DND-41 (cell line): ENCODE data around the gene FOXP4.

Experiments
- CTCF ChIP-seq: IDR thresholded peaks from 2 replicates; pipeline ENCODE4 v1.5.1; 2012; ENCODE audit warnings: borderline replicate concordance, low read length, moderate library complexity, mild to moderate bottlenecking; ENCODE audit not compliant: poor library complexity, severe bottlenecking; ENCODE audit errors: extremely low read depth
- EZH2 ChIP-seq: IDR thresholded peaks from 3 replicates; pipeline ENCODE4 v1.6.1; 2012; ENCODE audit warnings: borderline replicate concordance, low read depth, mild to moderate bottlenecking, moderate library complexity, low read length, inconsistent platforms; ENCODE audit not compliant: severe bottlenecking

- TF ChIP-seq CTCF = no peak
- TF ChIP-seq EZH2 = no peak
Observed at GRCh38 chr6:41545247-41545702, 906 bp upstream of the FOXP4 start.
